H9 (cell line): ENCODE data around the gene SDK2. TPM values are rescaled to one million over a fixed set of nuclear protein-coding genes. Genes with fewer than 3 reads are reported as not detected.

Source experiments
- DNase-seq: peaks from one replicate; pipeline ENCODE4 v3.0.0-alpha.2; 2017
- H2AFZ ChIP-seq: one replicate; pipeline ENCODE4 v1.6.1; 2013; ENCODE audit warnings: mild to moderate bottlenecking, low read length, control low read depth, moderate library complexity
- H2AK5ac ChIP-seq: 2 replicates; pipeline ENCODE4 v1.6.1; 2013; ENCODE audit warnings: low read length, control low read depth, mixed read lengths; ENCODE audit not compliant: insufficient read length
- H2BK120ac ChIP-seq: one replicate; pipeline ENCODE4 v1.6.1; 2013; ENCODE audit warnings: low read depth, mild to moderate bottlenecking, low read length, control low read depth, inconsistent platforms; ENCODE audit not compliant: poor library complexity, severe bottlenecking
- H2BK12ac ChIP-seq: 2 replicates; pipeline ENCODE4 v1.6.1; 2013; ENCODE audit warnings: low read length, control low read depth, mixed read lengths, low read depth; ENCODE audit not compliant: insufficient read length
- H2BK15ac ChIP-seq: 2 replicates; pipeline ENCODE4 v1.6.1; 2013; ENCODE audit warnings: low read depth, low read length, control low read depth
- H2BK20ac ChIP-seq: one replicate; pipeline ENCODE4 v1.6.1; 2013; ENCODE audit warnings: low read depth, mild to moderate bottlenecking, low read length, control low read depth, inconsistent platforms; ENCODE audit not compliant: poor library complexity, severe bottlenecking
- H2BK5ac ChIP-seq: 2 replicates; pipeline ENCODE4 v1.6.1; 2013; ENCODE audit warnings: low read length, control low read depth, mixed read lengths; ENCODE audit not compliant: insufficient read length
- H3K14ac ChIP-seq: 2 replicates; pipeline ENCODE4 v1.6.1; 2013; ENCODE audit warnings: low read length, control low read depth; ENCODE audit not compliant: insufficient read depth
- H3K18ac ChIP-seq: 2 replicates; pipeline ENCODE4 v1.6.1; 2013; ENCODE audit warnings: low read depth, mild to moderate bottlenecking, mixed read lengths, low read length, control low read depth; ENCODE audit not compliant: insufficient read length
- H3K23ac ChIP-seq: 2 replicates; pipeline ENCODE4 v1.6.1; 2013; ENCODE audit warnings: low read length, control low read depth, mixed read lengths, low read depth; ENCODE audit not compliant: insufficient read length
- H3K23me2 ChIP-seq: 2 replicates; pipeline ENCODE4 v1.6.1; 2013; ENCODE audit warnings: low read depth, mild to moderate bottlenecking, mixed read lengths, low read length, control low read depth; ENCODE audit not compliant: insufficient read length, poor library complexity, severe bottlenecking
- H3K27ac ChIP-seq: 2 replicates; pipeline ENCODE4 v1.5.1; 2013; ENCODE audit warnings: low read length, control low read depth, mixed read lengths, low read depth; ENCODE audit not compliant: insufficient read length
- H3K27me3 ChIP-seq: 2 replicates; pipeline ENCODE4 v1.6.1; 2013; ENCODE audit warnings: low read length, control low read depth, inconsistent platforms; ENCODE audit not compliant: insufficient read depth
- H3K4ac ChIP-seq: 2 replicates; pipeline ENCODE4 v1.6.1; 2013; ENCODE audit warnings: low read depth, mild to moderate bottlenecking, control low read depth, inconsistent platforms, low read length, moderate library complexity
- H3K4me1 ChIP-seq: 2 replicates; pipeline ENCODE4 v1.6.1; 2013; ENCODE audit warnings: low read length, control low read depth, inconsistent platforms; ENCODE audit not compliant: insufficient read depth
- H3K4me2 ChIP-seq: 2 replicates; pipeline ENCODE4 v1.6.1; 2013; ENCODE audit warnings: low read length, control low read depth, mixed read lengths; ENCODE audit not compliant: insufficient read length, insufficient read depth
- H3K56ac ChIP-seq: 2 replicates; pipeline ENCODE4 v1.6.1; 2013; ENCODE audit warnings: low read depth, mild to moderate bottlenecking, mixed read lengths, low read length, control low read depth; ENCODE audit not compliant: insufficient read length
- H3K79me1 ChIP-seq: 2 replicates; pipeline ENCODE4 v1.6.1; 2013; ENCODE audit warnings: low read depth, mild to moderate bottlenecking, moderate library complexity, low read length, control low read depth, inconsistent platforms; ENCODE audit not compliant: insufficient read depth, poor library complexity, severe bottlenecking
- H3K79me2 ChIP-seq: 2 replicates; pipeline ENCODE4 v1.6.1; 2013; ENCODE audit warnings: low read length, control low read depth, inconsistent platforms; ENCODE audit not compliant: insufficient read depth
- H3K9ac ChIP-seq: 2 replicates; pipeline ENCODE4 v1.6.1; 2013; ENCODE audit warnings: low read length, control low read depth, mixed read lengths; ENCODE audit not compliant: insufficient read length; ENCODE audit errors: extremely low read depth
- H3K9me3 ChIP-seq: one replicate; pipeline ENCODE4 v1.6.1; 2013; ENCODE audit warnings: low read depth, low read length, inconsistent platforms; ENCODE audit not compliant: control insufficient read depth
- H3T11ph ChIP-seq: one replicate; pipeline ENCODE4 v1.6.1; 2013; ENCODE audit warnings: mild to moderate bottlenecking, low read length, control low read depth, inconsistent platforms
- H4K20me1 ChIP-seq: one replicate; pipeline ENCODE4 v1.6.1; 2013; ENCODE audit not compliant: control insufficient read depth, insufficient read length, insufficient read depth
- H4K5ac ChIP-seq: 2 replicates; pipeline ENCODE4 v1.6.1; 2013; ENCODE audit warnings: low read depth, mild to moderate bottlenecking, mixed read lengths, low read length, control low read depth; ENCODE audit not compliant: insufficient read length
- H4K8ac ChIP-seq: replicated peaks from 2 replicates; pipeline ENCODE4 v1.6.1; 2013; ENCODE audit warnings: low read length, control low read depth, mixed read lengths, low read depth; ENCODE audit not compliant: insufficient read length
- H4K91ac ChIP-seq: 2 replicates; pipeline ENCODE4 v1.6.1; 2013; ENCODE audit warnings: low read depth, mild to moderate bottlenecking, moderate library complexity, mixed read lengths, low read length, control low read depth; ENCODE audit not compliant: insufficient read length
- H3K27ac Mint-ChIP-seq, 3 experiments: 2 replicates in 2 of 3; 3 replicates in 1 of 3; pipeline ENCODE4 v1.8.0; 2020 to 2021; ENCODE audit warnings: mixed read lengths in 3 of 3, mild to moderate bottlenecking in 1 of 3, moderate library complexity in 1 of 3
- H3K27me3 Mint-ChIP-seq: 2 replicates; pipeline ENCODE4 v1.8.0; 2021; ENCODE audit warnings: low read depth, mild to moderate bottlenecking, moderate library complexity, mixed read lengths
- H3K36me3 Mint-ChIP-seq, 3 experiments: 2 replicates in 2 of 3; 3 replicates in 1 of 3; pipeline ENCODE4 v1.8.0; 2020 to 2021; ENCODE audit warnings: low read depth in 3 of 3, mixed read lengths in 3 of 3; ENCODE audit not compliant: insufficient read depth in 1 of 3
- H3K4me1 Mint-ChIP-seq, 2 experiments: 2 replicates each; pipeline ENCODE4 v1.8.0; 2020; ENCODE audit warnings: mixed read lengths in 2 of 2
- H3K4me3 Mint-ChIP-seq, 2 experiments: 2 replicates in 1 of 2; 3 replicates in 1 of 2; pipeline ENCODE4 v1.8.0; 2020 to 2021; ENCODE audit warnings: mild to moderate bottlenecking in 2 of 2, mixed read lengths in 2 of 2, moderate library complexity in 1 of 2
- H3K9me3 Mint-ChIP-seq, 2 experiments: 2 replicates in 1 of 2; 3 replicates in 1 of 2; pipeline ENCODE4 v1.8.0; 2020; ENCODE audit warnings: mild to moderate bottlenecking in 2 of 2, mixed read lengths in 2 of 2, moderate library complexity in 1 of 2
- total RNA-seq: library from RNA; stranded (reverse); gene quantifications from 2 replicates; pipeline ENCODE4 v1.2.1, GENCODE V29; 2021
- TF ChIP-seq, protein P1 (sequence below): fragments of 200-600 bp; sonication (generic); conservative IDR thresholded peaks from 3 replicates; pipeline ENCODE4 v1.8.0; 2021; ENCODE audit warnings: antibody characterized with exemption, mild to moderate bottlenecking

Gene SDK2
- total RNA-seq, 1 experiment from 2014 or later: 9.1 TPM

DNA sequence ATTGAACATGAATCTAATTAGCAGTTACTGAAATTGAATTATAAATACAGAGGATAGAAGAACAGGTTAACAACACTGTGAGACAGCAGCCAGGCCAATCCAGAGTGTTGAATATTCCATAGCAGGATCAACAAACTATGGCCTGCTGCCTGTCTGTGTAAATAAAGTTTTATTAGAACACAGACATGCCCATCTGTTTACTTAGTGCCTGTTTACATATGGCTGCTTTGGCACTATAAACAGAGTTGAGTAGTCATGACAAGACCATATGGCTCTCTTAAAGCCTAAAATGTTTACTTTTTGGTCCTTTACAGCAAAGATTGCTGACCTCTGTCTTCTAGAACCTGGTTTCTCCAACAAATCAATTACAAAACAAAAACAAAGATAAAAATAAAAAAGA, 217.0 kb downstream of the SDK2 start:
- no peak overlapping the region for H3K23ac ChIP-seq
- H3K9me3 ChIP-seq: no peaks in the 10 kb centered on the region
- H2BK12ac ChIP-seq: no peak overlapping the region
- Mint-ChIP-seq H3K27me3 (no peaks in the 10 kb centered on the region), H3K9me3 (no peaks in the 10 kb centered on the region), H3K4me1 (peaks cover 11 to 15% of the 10 kb centered on the region in 2 experiments), H3K4me3 (no peak overlapping the region), H3K36me3 (peaks cover 0 to 26% (median 3%) of the 10 kb centered on the region in 3 experiments; a peak in 3 of 7 replicates), H3K27ac (no peak overlapping the region)
- H3K4me2 ChIP-seq: no peak overlapping the region
- H3T11ph ChIP-seq: no peak overlapping the region
- no peak overlapping the region for H3K4ac ChIP-seq
- H2AK5ac ChIP-seq: no peak overlapping the region
- H3K9ac ChIP-seq: no peak overlapping the region
- no peaks in the 10 kb centered on the region for H4K20me1 ChIP-seq
- no peak overlapping the region for H2BK120ac ChIP-seq
- DNase-seq: no peak
- no peak overlapping the region for H4K5ac ChIP-seq
- no peaks in the 10 kb centered on the region for H3K4me1 ChIP-seq
- no peak overlapping the region for H4K8ac ChIP-seq
- H3K18ac ChIP-seq: no peak overlapping the region
- no peaks in the 10 kb centered on the region for H3K79me2 ChIP-seq
- no peak overlapping the region for H2BK20ac ChIP-seq
- H3K23me2 ChIP-seq: no peaks in the 10 kb centered on the region
- no peak overlapping the region for H3K27ac ChIP-seq
- H4K91ac ChIP-seq: no peak overlapping the region
- no peak overlapping the region for H3K56ac ChIP-seq
- H2AFZ ChIP-seq: no peak overlapping the region
- no peaks in the 10 kb centered on the region for H3K79me1 ChIP-seq
- no peaks in the 10 kb centered on the region for H3K27me3 ChIP-seq
- H3K14ac ChIP-seq: no peak overlapping the region
- H2BK5ac ChIP-seq: no peak overlapping the region
- no peak overlapping the region for H2BK15ac ChIP-seq
- TF ChIP-seq, protein P1, sequence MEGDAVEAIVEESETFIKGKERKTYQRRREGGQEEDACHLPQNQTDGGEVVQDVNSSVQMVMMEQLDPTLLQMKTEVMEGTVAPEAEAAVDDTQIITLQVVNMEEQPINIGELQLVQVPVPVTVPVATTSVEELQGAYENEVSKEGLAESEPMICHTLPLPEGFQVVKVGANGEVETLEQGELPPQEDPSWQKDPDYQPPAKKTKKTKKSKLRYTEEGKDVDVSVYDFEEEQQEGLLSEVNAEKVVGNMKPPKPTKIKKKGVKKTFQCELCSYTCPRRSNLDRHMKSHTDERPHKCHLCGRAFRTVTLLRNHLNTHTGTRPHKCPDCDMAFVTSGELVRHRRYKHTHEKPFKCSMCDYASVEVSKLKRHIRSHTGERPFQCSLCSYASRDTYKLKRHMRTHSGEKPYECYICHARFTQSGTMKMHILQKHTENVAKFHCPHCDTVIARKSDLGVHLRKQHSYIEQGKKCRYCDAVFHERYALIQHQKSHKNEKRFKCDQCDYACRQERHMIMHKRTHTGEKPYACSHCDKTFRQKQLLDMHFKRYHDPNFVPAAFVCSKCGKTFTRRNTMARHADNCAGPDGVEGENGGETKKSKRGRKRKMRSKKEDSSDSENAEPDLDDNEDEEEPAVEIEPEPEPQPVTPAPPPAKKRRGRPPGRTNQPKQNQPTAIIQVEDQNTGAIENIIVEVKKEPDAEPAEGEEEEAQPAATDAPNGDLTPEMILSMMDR: no peak
